BJ (cell line): ENCODE results near the gene UBAC2. TPM values are rescaled to one million over a fixed set of nuclear protein-coding genes. Genes with fewer than 3 reads are reported as not detected.

ENCODE experiments used
- CTCF ChIA-PET: fragments of 350-600 bp; formaldehyde crosslinking; extraction: SDS; loops from one replicate; lab custom pipeline; 2021; ENCODE audit warnings: antibody characterized with exemption, inconsistent platforms; lab: Yijun Ruan, JAX
- POLR2A ChIA-PET: fragments of 300-600 bp; sonication (Branson Sonifier 250); formaldehyde crosslinking; extraction: SDS; loops from one replicate; lab custom pipeline; 2021; ENCODE audit warnings: antibody characterized with exemption; lab: Charles Lee
- DNase-seq: peaks from one replicate; pipeline ENCODE4 v3.0.0-alpha.2; 2011; ENCODE audit warnings: low read depth
- H3K27me3 ChIP-seq: 2 replicates; pipeline ENCODE4 v1.6.0; 2011; ENCODE audit warnings: low read length; ENCODE audit not compliant: control insufficient read depth, insufficient read depth
- H3K36me3 ChIP-seq: 2 replicates; pipeline ENCODE4 v1.5.1; 2011; ENCODE audit warnings: low read length; ENCODE audit not compliant: control insufficient read depth, insufficient read depth
- H3K4me3 ChIP-seq: 2 replicates; pipeline ENCODE4 v1.5.1; 2011; ENCODE audit warnings: low read depth, mild to moderate bottlenecking, control low read depth, low read length
- polyA plus RNA-seq: library from polyadenylated mRNA; depleted of rRNA; stranded (reverse); fragments of >200 nt; gene quantifications from 2 replicates; pipeline ENCODE4 v1.2.3, GENCODE V29; 2011
- TF ChIP-seq, protein P1 (sequence below): IDR thresholded peaks from 2 replicates; pipeline ENCODE4 v1.5.1; 2011; ENCODE audit warnings: low read depth, mild to moderate bottlenecking, control low read depth, inconsistent platforms, low read length, moderate library complexity; ENCODE audit not compliant: insufficient read depth

Gene UBAC2
- polyA plus RNA-seq, 1 experiment, result 84.7 TPM

DNA sequence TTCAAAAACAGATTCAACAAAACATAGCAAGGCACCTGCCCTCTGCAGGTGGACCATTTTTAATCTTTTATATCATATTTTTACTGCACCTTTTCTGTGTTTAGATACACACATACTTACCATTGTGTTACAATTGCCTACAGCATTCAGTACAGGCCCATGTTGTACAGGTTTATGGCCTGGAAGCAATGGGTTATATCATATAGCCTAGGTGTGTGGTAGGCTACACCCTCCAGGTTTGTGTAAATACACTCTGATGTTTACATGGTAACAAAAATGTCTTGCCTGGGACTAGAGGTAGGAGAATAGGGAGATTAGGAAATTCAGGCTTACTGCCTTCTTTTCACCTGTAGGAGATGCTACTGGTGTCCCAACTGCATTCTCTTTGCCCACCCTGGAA lies 8.2 kb upstream of the UBAC2 start:
- no peak for DNase-seq
- ChIA-PET CTCF (interaction anchor here (0.8 to 1.9 kb wide), 2 partner anchors 16 to 72 kb away, joined by 4 to 5 read pairs; no protein-coding TSS in a partner anchor), POLR2A (no interaction called here)
- Histone ChIP-seq H3K4me3 (no peak overlapping the region), H3K36me3 (no peaks in the 10 kb centered on the region), H3K27me3 (peaks cover 8% of the 10 kb centered on the region)
- TF ChIP-seq, protein P1, sequence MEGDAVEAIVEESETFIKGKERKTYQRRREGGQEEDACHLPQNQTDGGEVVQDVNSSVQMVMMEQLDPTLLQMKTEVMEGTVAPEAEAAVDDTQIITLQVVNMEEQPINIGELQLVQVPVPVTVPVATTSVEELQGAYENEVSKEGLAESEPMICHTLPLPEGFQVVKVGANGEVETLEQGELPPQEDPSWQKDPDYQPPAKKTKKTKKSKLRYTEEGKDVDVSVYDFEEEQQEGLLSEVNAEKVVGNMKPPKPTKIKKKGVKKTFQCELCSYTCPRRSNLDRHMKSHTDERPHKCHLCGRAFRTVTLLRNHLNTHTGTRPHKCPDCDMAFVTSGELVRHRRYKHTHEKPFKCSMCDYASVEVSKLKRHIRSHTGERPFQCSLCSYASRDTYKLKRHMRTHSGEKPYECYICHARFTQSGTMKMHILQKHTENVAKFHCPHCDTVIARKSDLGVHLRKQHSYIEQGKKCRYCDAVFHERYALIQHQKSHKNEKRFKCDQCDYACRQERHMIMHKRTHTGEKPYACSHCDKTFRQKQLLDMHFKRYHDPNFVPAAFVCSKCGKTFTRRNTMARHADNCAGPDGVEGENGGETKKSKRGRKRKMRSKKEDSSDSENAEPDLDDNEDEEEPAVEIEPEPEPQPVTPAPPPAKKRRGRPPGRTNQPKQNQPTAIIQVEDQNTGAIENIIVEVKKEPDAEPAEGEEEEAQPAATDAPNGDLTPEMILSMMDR, result no peak

DNA sequence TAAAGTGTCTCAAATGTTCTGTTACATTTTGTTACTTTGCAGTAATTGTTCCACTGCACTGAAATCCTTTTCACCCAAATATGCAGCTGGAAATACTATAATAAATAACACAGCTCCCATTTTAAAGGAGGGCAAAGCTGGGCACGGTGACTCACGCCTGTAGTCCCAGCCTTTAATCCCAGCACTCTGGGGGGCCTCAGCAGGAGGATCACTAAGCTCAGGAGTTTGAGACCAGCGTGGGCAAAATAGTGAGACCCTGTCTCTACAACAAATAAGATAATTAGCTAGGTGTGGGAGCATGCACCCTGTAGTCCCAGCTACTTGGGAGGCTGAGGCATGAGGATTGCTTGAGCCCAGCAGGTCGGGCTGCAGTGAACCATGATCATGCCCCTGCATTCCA lies 7.5 kb upstream of the UBAC2 start:
- no peak for DNase-seq
- no peak overlapping the region for H3K4me3 ChIP-seq
- ChIA-PET POLR2A (no interaction called here), CTCF (interaction anchor here (0.8 kb wide), 1 partner anchor 17 kb away, joined by 5 read pairs; no protein-coding TSS in a partner anchor)
- TF ChIP-seq, protein P1, result no peak
- H3K27me3 ChIP-seq, result peaks cover 8% of the 10 kb centered on the region
- no peaks in the 10 kb centered on the region for H3K36me3 ChIP-seq

DNA sequence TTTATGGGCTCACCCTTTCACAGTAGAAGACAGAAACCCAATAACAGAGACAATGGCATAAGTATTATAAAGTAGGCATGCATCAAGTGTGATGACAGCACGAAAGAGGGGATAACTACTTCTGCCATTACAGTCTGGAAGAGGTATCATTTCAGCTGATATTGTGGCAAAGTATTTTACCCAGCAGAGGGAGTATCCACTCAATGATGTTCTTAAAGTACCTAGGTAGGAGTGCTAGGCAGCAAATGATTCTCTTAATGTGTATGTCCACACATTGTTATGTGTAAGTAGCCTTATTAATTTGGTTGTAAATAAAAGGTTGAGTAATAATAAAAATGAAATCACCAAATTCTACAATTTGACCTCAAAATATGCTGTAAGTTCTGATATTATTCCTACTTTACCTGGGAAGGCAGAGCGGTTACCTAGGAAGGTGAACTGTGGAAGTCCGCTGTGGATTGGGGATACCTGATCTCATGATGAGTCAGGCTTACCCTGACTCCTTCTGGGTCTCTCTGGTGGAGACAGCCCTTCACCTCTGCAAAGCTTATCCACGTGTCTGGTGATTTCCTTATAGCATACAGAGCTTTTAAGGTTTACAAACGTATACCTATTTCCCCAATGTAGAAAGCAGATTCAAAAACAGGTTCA lies 4.1 kb upstream of the UBAC2 start:
- Histone ChIP-seq H3K36me3 (no peaks in the 10 kb centered on the region), H3K4me3 (no peak overlapping the region), H3K27me3 (no peaks in the 10 kb centered on the region; the same call in 1 of the 2 replicates)
- TF ChIP-seq, protein P1, result no peak
- ChIA-PET CTCF (interaction anchor here (0.9 to 6.4 kb wide), 2 partner anchors 20 to 70 kb away, joined by 4 to 66 read pairs; no protein-coding TSS in a partner anchor), POLR2A (no interaction called here)
- no peak for DNase-seq

DNA sequence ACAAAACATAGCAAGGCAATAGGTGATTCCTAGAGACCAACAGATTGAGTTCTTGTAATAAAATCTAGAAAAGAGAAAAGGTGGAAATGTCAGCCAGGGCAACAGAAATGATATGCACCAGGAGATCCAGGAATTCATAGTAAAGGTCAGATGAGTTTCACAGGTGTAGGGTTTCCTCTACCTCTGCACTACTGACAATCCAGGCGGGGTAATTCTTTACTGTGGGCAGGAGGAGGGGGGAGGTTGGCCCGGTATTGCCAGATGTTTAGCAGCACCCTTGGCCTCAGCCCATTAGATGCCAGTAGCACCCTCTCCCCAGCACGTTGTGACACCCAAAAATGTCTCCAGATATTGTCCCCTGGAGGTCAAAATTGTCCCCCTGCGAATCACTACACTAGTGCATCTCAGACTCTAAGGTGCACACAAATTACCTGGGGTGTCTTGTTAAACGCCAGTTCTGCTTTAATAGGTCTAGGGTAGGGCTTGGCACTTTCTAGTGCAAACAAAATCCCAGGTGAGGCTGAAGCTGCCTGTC lies 3.5 kb upstream of the UBAC2 start:
- H3K27me3 ChIP-seq, result no peaks in the 10 kb centered on the region; the same call in 1 of the 2 replicates
- no peak overlapping the region for H3K4me3 ChIP-seq
- ChIA-PET CTCF (interaction anchor here (0.9 to 6.4 kb wide), 2 partner anchors 21 to 70 kb away, joined by 4 to 66 read pairs; no protein-coding TSS in a partner anchor), POLR2A (no interaction called here)
- TF ChIP-seq, protein P1, result no peak
- H3K36me3 ChIP-seq, result no peaks in the 10 kb centered on the region
- DNase-seq, result no peak
